Activated CD8-positive, alpha-beta memory T cell treated with anti-CD3 and anti-CD28 coated beads, Interleukin-2, amount 50 U/mL, for 1 hour (primary cell): Measurements from ENCODE around the gene CERCAM.
"Not testable (repeated sequence)": the region's sequence is repeated elsewhere in the genome, so short reads cannot be mapped to it uniquely, and the experiment has no call there.

Source experiments
- DNase-seq: peaks from one replicate; pipeline ENCODE4 v3.0.0-alpha.2; 2020; ENCODE audit errors: extremely low read depth

CERCAM gene

GRCh38 chr9:128416432-128417019, 4.1 kb upstream of the CERCAM start:
- DNase-seq = no peak

GRCh38 chr9:128419061-128419925, 1.4 kb upstream of the CERCAM start:
- DNase-seq = no peak

- DNase-seq = no peak
Observed at GRCh38 chr9:128420060-128420650, 502 bp upstream of the CERCAM start.

- DNase-seq = no peak
Observed at GRCh38 chr9:128421482-128421996, 882 bp downstream of the CERCAM start.

- DNase-seq = not testable (repeated sequence)
Observed at GRCh38 chr9:128422022-128422782, 1.5 kb downstream of the CERCAM start.

GRCh38 chr9:128422783-128423150, 2.1 kb downstream of the CERCAM start:
- no peak for DNase-seq

- DNase-seq = not testable (repeated sequence)
Observed at GRCh38 chr9:128423356-128423755, 2.7 kb downstream of the CERCAM start.

- no peak for DNase-seq
Observed at GRCh38 chr9:128424268-128424780, 3.7 kb downstream of the CERCAM start.

GRCh38 chr9:128428644-128429512, 8.2 kb downstream of the CERCAM start:
- DNase-seq = no peak

GRCh38 chr9:128429513-128430086, 8.9 kb downstream of the CERCAM start:
- DNase-seq = no peak

GRCh38 chr9:128431207-128431606, 10.6 kb downstream of the CERCAM start:
- no peak for DNase-seq

GRCh38 chr9:128434340-128434739, 13.7 kb downstream of the CERCAM start:
- DNase-seq = no peak

GRCh38 chr9:128435611-128436010, 15.0 kb downstream of the CERCAM start:
- no peak for DNase-seq

GRCh38 chr9:128438343-128439109, 17.9 kb downstream of the CERCAM start:
- peak; percentile 49 for DNase-seq

- no peak for DNase-seq
Observed at GRCh38 chr9:128439273-128439672, 18.6 kb downstream of the CERCAM start.

- DNase-seq = no peak
Observed at GRCh38 chr9:128442150-128442549, 21.5 kb downstream of the CERCAM start.

- not testable (repeated sequence) for DNase-seq
Observed at GRCh38 chr9:128446505-128446904, 25.8 kb downstream of the CERCAM start.

GRCh38 chr9:128448746-128449145, 28.1 kb downstream of the CERCAM start:
- DNase-seq = no peak

GRCh38 chr9:128454991-128455390, 34.3 kb downstream of the CERCAM start:
- DNase-seq = no peak
